ENCODE results near the gene RBM14. TPM values are rescaled to one million over a fixed set of nuclear protein-coding genes. Genes with fewer than 3 reads are reported as not detected.

Gene RBM14
- total RNA-seq, 4 donors from 2014 or later = 31.8 to 76.9 (median 62.9) TPM

- no peak overlapping the region for H3K4me3 ChIP-seq (replicated peaks in 1 of 3)
- 81 to 93% methylated on average over 7 of the region's 7 CpGs for WGBS, 2 donors
- H3K36me3 ChIP-seq = peaks cover 36 to 42% of the 10 kb centered on the region in 2 donors
- intact Hi-C loops (cut with DNase I) = no loop called here
- TF ChIP-seq POLR2A (IDR thresholded peaks at IDR 0.05) = no peak
- TF ChIP-seq CTCF (IDR thresholded peaks at IDR 0.05) = no peak
- H3K27me3 ChIP-seq = no peaks in the 10 kb centered on the region
- H3K4me1 ChIP-seq = peaks cover 10 to 18% of the 10 kb centered on the region in 2 donors
- no peaks in the 10 kb centered on the region for H3K9me3 ChIP-seq
- no peak overlapping the region for H3K27ac ChIP-seq
- DNase-seq = no peak
These were observed 10.5 kb downstream of the RBM14 start for GRCh38 chr11:66626926-66627325.

- WGBS, 2 donors = 90 to 96% methylated on average over 7 of the region's 7 CpGs
- H3K36me3 ChIP-seq = peaks cover 36 to 42% of the 10 kb centered on the region in 2 donors
- H3K4me3 ChIP-seq (replicated peaks in 1 of 3) = no peak overlapping the region
- DNase-seq = no peak
- H3K27ac ChIP-seq = no peak overlapping the region
- no peaks in the 10 kb centered on the region for H3K9me3 ChIP-seq
- intact Hi-C loops (cut with DNase I) = no loop called here
- H3K27me3 ChIP-seq = no peaks in the 10 kb centered on the region
- no peak for TF ChIP-seq POLR2A (IDR thresholded peaks at IDR 0.05)
- no peak for TF ChIP-seq CTCF (IDR thresholded peaks at IDR 0.05)
- H3K4me1 ChIP-seq = peaks cover 0 to 6% of the 10 kb centered on the region in 2 donors
These were observed 11.7 kb downstream of the RBM14 start for GRCh38 chr11:66628061-66628603.

GRCh38 chr11:66629356-66629755 is 12.9 kb downstream of the RBM14 start:
- no peak for DNase-seq
- no peak overlapping the region for H3K27ac ChIP-seq
- H3K4me3 ChIP-seq (replicated peaks in 1 of 3) = no peak overlapping the region
- no peaks in the 10 kb centered on the region for H3K9me3 ChIP-seq
- peaks cover 34 to 38% of the 10 kb centered on the region in 2 donors for H3K36me3 ChIP-seq
- no peaks in the 10 kb centered on the region for H3K27me3 ChIP-seq
- no peaks in the 10 kb centered on the region for H3K4me1 ChIP-seq
- no peak for TF ChIP-seq CTCF (IDR thresholded peaks at IDR 0.05)
- TF ChIP-seq POLR2A (IDR thresholded peaks at IDR 0.05) = no peak
- WGBS, 2 donors = 93 to 97% methylated on average over 2 of the region's 2 CpGs
- intact Hi-C loops (cut with DNase I) = no loop called here

- 95 to 97% methylated on average over 6 of the region's 6 CpGs for WGBS, 2 donors
- H3K27ac ChIP-seq = no peak overlapping the region
- H3K9me3 ChIP-seq = no peaks in the 10 kb centered on the region
- TF ChIP-seq POLR2A (IDR thresholded peaks at IDR 0.05) (no peak), CTCF (IDR thresholded peaks at IDR 0.05) (no peak)
- intact Hi-C loops (cut with DNase I) = no loop called here
- H3K27me3 ChIP-seq = no peaks in the 10 kb centered on the region
- DNase-seq = no peak
- H3K36me3 ChIP-seq = peaks cover 8 to 13% of the 10 kb centered on the region in 2 donors
- H3K4me3 ChIP-seq (replicated peaks in 1 of 3) = no peak overlapping the region
- H3K4me1 ChIP-seq = no peaks in the 10 kb centered on the region
These were observed 15.5 kb downstream of the RBM14 start for GRCh38 chr11:66631883-66632282.

GRCh38 chr11:66632952-66633351 is 16.5 kb downstream of the RBM14 start:
- peaks cover 0 to 3% of the 10 kb centered on the region in 2 donors for H3K36me3 ChIP-seq
- no peaks in the 10 kb centered on the region for H3K27me3 ChIP-seq
- TF ChIP-seq CTCF (IDR thresholded peaks at IDR 0.05) = no peak
- no peak for TF ChIP-seq POLR2A (IDR thresholded peaks at IDR 0.05)
- H3K27ac ChIP-seq = no peak overlapping the region
- no peak for DNase-seq
- no peak overlapping the region for H3K4me3 ChIP-seq (replicated peaks in 1 of 3)
- intact Hi-C loops (cut with DNase I) = no loop called here
- H3K4me1 ChIP-seq = peaks cover 5 to 8% of the 10 kb centered on the region in 2 donors
- WGBS, 2 donors = 90 to 91% methylated on average over 2 of the region's 2 CpGs
- H3K9me3 ChIP-seq = no peaks in the 10 kb centered on the region
